Brain pericyte (primary cell): ENCODE data around the gene GSAP.
A peak's percentile ranks its signal among the peaks of the same experiment; 100 is the strongest.

Experiments used
- DNase-seq: peaks from one replicate; pipeline ENCODE4 v3.0.0-alpha.2; 2012; ENCODE audit warnings: low read depth, low spot score

GSAP gene

DNA sequence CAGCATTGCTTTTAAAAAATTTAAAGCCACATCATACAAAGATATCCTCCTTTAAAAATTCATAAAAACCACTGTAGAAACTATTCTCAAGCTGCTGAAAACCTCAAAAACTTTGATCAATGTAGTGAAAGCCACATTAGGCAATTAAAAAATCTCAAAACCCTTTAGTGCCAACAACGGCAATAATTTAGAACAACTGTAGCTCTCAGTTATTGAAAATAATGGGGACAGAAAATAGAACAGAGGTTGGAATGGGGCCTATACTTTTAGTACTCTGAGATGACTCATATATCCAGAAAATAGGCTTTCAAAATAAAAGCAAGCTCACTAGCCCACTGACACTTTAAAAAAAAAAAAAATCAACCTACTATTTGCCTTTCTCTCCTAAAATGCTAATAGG lies 87.5 kb downstream of the GSAP start:
- DNase-seq: no peak

DNA sequence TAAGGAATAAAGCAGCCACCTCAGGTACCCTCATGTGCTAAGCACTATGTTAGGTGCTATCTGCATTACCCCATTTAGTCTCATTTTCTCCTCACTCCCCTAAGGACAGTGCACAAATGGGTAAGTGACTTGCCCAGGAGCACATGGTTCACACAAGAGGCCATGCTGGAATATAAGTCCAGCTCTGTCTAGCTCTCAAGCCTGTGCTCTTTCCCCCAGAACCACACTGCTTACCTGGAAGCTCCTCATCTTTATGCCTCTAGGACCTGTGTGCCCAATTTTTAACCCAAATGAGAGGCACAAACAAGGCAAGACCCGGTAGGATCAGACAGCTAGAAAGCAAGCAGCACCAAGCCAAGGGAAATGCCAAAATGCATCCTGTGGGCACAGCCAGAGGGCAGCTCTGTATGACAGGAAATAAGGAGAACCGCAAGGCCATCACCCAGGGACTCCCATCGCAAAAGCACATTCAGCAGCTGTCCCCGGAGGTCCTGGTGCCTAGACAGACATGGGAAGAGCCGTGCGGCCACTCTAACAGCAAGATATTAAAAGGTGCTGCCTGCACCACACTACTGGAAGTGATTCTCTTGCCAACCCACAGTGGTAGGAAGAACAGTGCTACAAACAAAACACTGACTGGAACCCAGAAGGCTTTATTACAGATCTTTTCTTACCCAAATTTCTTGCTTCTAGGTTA lies 88.1 kb downstream of the GSAP start:
- DNase-seq: peak; percentile 21

DNA sequence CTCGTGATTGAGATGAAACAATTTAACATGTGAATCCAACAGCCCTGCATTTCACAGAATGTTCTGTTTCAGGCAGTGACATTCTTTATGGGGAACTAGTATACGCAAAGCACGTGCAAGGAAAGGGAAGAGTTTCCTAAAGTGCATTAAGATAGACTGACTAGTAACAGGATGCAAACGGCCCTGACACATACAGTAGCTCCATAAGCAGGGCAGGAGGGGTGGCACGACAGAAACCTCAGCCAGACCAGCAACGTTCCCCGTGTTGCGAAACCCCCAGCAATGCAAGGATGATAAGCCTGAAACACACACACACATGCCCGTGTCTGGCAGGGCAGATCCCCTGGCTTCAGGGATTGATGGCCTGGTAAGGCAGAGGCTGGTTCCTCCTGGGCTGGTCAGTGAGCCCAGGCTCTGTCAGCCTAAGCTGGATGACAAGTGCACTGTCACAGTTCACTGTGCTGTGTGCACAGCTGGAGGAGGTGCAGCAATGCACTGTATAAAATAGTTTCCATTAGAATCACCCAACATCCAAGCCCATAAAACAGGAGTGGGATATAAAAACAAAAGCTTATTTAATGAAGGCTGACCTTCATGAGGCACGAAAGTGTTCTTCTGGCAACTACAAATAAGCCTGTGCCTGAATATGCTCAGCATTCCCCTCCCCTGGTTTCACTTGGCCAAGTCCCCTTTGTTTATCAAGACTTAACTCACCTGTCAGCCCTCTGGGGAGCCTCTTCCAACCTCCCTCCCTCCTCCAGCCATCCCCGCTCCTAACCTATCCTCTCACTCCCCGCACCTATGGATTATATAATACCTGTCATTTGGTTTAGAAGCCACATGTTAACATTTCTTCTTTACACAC lies 88.8 kb downstream of the GSAP start:
- DNase-seq: no peak

DNA sequence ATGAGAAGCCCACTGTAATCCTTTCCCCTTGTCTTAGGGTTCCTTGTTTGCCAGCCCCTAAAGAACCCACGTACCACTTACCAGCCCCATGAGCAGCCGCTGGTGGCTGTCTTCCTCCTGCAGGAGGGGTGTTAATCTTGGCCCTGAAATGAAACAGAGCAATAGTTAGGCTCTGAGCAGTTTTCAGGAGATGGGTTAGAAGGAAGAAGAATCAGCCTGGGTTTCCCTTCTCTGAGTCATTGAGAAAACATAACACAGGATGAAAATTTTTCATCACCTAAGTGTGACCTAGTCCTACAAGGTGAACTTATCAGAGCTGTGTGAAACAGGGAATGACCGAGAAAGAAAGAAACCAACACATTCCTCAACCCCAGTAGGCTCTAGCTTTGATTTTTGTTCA lies 90.0 kb downstream of the GSAP start:
- no peak for DNase-seq

DNA sequence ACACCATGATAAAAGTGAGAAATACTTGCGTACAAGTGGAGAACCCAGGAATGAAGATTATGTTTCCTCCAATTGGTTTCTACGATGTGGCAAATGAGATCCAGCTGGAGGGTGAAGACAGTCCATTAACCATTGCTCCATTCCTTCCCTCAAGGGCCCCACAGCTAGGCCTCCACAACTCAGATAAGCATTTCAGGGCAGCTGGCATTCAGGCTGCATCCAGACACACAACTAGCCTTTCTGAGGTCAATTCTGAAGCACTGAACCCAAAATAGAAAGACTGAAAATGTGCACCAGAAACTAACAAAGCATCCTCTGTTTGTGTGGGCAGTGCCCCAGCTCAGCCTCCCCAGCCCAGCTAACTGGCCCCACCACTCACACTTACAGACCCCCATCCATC lies 94.8 kb downstream of the GSAP start:
- DNase-seq: no peak

DNA sequence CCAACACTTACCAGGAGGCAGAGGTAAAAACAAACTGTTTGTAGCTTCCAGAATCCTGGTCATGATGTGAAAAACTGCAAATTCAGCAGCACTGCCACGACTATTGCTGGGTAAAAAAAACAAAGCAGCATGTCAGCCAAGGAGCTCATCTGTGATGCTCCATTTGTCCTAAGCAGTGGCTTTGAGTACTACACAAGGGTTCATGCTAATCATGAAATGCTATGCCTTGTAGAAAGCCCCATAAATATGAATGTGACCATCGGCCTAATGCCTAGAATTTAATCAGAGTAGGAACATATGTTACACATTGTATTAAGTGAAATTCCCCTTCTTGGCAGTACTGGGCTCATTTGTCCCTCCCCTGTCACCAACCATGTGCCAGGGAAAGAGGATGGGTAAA lies 95.4 kb downstream of the GSAP start:
- DNase-seq: no peak

DNA sequence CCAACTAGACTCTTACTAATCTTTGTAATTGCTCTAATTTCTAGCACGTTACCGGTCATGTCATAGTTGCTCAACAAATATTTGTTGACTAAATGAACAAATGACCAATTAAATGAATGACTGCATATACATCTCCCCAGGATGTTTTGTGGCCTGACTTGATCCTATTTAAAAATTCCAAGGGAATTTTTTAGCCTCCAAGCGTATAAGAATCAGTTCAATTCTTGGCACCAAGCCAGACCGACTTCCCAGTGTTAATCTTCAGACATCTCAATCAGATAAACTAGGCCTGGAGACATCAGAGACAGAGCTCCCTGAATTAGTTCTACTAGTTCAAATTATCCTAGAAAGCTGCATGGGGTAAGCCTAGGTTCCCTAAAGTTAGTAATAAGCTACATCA lies 96.0 kb downstream of the GSAP start:
- DNase-seq: no peak

DNA sequence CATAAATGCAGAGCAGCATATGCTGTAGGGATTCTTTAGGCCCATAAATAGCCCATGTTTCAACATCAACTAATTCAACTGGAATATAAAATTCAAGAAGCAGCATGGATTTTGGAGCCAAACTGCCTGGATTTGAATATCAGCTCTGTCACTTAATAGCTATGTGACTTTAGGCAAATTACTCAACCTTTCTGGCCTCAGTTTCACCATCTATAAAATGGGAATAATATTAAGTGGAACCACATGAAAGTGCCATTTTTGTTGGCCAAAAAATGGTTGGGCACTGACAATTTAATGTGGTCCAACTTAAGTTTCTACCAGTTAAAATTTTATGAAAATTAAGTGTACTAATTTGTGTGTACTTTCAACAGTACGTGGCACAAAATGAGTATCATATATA lies 98.1 kb downstream of the GSAP start:
- no peak for DNase-seq

DNA sequence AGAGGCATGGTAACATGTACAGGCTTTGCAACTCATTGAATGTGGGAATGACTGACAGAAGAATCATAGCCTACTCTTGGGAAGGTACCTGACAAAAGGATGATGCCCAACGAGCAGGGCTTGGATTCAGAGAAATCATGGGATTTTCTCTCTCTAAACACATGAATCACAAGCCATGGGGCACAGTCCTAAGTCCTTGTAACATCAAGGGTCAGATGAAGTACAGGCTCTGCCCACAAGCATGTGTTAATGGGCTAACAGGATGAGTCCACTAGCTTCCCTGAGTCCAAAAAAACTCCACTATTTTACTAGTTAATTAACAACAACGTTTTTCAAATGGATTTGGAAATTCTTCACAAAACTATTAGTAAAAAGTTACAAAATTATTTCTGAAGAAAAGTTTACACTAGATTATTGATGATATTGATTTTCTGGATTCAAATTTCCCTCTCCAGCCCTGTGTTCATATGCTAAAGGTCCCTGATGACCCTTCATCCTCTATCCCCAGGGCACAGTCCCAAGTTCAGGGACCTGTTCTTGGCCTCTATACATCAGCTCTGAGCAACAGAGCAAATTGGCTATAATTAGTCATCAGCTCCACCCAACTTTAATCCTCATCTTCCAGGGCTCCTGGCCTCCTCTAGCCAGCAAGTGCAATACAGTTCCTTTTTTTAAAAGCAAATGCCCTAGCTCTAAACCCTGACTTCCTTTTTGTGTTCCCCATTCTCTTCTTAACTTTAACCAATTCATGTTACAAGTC lies 99.8 kb downstream of the GSAP start:
- no peak for DNase-seq

DNA sequence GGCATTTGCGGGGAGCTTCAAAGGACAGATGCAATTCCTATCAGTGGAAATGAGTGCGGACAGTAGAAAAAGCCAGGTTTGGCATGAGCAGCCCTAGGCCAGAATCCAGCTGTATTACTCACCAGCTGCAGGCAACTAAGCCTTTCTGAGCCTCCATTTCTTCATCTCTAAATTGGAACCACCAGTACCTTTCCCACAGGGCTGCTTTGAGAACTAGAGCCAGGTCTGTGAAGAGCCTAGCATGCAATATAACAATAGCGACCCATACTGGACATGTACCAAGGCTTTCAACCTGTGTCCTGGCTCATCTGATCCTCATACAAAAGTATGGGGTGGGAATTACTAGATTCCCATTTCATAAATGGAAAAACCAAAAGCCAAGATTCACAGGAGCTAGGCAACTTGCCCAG lies 101.0 kb downstream of the GSAP start:
- no peak for DNase-seq

DNA sequence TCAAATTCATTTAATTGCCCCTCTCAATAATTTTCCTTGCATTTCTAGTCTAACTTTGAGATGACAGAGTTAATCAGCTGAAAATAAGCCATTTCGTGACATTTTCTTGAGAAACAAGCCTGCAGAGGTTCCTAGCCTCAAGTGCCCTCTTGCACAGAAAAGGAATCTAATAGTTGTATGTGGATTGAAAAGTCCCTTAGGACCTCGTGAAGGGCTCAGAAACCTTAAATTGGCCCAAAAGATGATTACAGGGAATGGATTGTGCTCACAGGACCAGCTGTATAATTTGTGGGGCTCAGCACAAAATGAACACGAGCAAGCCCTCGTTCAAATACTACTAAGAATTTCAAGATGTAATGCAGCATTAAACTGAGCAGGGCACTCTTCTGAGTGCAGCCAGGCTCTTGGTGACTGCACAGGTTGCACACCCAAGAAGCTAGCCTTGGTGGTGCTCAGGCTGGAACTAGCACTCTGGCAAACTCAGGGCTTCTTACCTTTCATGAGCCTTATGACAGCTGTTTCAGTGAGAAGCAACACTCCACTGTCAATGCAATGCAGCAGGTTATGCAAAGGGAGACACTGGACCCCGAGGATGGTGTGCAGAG lies 102.2 kb downstream of the GSAP start:
- no peak for DNase-seq

DNA sequence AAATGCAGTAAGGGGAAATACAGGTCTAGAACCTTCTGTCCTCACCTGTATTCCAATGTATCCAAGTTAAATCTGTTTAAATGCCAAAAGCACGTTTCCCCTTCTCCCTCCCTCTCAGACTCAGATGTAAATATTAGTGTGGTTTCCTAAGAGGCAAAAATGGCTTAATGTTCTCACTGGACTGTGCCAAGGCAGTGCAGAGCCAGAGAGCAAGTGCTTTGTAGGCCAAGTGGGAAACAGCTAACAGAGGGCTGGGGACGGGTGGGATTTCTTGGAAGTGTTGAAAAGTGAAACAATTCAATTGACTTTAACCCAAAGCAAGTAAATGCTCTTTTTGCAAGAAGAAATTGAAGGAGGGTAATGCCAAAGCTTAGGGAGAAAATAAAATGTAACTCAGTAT lies 103.1 kb downstream of the GSAP start:
- no peak for DNase-seq

DNA sequence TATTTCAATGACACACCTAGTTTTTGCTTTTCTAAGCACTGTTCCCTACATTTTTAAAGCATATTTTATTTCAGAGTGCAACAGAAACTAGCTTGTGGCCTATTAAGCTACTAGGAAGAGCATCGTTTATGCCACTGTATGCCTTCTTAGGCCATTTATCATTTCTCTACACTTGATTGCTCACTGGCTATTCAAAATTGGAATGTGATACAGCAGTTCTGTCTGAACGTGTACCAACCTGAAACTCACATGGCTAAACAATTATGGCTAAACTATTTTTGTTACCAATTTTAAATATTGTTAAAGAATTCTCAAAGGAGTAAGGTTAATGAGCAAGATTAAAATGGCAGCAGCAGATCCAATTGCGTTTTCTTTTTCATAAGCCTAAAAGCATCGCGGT lies 105.2 kb downstream of the GSAP start:
- DNase-seq: no peak

DNA sequence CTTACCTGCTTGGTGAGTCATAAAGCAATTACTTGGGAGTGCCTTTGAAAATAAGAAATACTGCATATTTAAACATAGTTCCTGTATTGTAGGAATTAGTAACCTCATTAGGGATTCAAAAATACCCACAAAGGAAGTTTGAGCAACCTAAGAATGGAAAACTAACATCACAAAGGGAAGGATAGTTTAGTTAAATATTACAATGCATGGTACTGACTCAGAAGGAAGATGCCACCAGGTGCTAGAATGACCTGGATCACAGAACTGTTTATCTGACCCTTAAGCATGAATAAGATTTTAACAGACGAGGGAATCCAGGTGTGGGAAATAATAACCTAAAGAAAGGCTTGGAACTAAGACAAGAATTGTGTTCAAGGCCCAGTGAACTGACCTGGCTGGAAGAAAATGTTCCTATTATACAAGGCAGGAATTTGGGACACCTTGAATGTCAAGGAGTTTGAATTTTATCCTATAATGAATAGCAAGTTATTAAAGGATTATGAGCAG lies 106.4 kb downstream of the GSAP start:
- no peak for DNase-seq

DNA sequence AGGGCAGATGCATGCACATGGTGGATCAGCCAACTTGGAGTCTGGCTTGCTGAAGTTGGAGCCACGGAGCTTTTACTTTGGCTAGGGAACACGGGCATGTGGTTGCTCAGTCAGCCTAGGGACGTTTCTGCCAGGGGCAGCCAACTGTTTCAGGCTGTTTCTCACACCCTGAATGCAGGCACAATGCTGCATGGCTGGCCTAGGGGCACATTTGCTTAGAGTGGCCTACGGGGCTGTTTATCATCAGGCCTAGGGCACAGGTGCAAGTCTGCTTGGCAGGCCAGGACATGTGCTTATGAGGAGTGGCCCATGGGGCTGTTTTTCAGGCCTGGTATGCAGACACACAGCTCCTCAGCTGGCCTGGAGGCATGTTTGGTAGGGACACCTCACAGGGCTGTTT lies 107.4 kb downstream of the GSAP start:
- no peak for DNase-seq

DNA sequence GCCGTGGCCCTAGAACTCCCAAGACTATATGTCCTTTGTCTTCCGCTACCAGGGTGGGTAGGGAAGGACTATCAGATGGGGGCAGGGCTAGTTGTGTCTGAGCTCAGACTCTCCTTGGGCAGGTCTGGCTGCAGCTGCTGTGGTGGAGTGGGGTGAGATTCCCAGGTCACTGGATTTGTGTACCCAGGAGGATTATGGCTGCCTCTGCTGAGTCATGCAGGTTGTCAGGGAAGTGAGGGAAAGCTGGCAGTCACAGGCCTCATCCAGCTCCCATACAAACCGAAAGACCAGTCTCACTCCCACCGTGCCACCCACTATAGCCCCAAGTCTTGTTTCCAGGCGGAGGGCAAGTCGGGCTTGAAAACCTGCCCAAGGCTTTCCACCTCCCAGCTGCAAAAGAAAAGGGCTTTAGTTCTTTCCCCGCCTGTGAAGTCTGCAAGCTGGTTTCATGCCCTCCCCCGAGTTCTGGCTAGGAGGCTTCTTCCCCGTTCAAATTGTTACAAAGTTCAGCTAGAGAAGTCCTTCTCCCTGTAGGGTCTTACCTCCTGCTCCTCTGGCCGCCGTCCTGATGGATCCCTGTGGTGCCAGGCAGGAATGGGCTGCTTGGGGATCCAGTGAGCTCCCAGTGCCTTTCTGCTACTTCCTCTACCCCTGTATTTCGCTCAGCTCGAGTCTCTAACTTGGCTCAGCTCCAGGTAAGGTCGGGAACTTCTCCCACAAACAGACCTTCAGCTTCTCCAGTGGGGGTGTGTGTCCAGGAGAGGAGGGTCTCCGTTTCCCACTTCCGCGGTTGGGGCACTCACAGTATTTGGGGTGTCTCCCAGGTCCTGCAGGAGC lies 109.7 kb downstream of the GSAP start:
- DNase-seq: no peak

DNA sequence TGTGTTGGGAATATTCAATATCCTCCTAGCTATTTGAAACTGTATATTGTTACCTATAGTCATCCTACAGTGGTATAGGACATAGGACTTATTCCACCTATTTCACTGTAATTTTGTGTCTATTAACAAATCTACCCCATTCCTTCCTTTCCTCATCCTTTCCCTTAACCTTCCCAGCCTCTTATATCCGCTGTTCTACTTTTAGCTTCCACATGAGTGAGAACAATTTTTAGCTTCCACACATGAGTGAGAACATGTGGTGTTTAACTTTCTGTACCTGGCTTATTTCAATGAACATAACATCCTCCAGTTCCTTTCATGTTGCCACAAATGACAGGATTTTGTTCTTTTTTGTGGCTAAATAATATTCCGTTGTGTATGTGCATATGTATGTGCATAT lies 120.6 kb downstream of the GSAP start:
- DNase-seq: no peak

DNA sequence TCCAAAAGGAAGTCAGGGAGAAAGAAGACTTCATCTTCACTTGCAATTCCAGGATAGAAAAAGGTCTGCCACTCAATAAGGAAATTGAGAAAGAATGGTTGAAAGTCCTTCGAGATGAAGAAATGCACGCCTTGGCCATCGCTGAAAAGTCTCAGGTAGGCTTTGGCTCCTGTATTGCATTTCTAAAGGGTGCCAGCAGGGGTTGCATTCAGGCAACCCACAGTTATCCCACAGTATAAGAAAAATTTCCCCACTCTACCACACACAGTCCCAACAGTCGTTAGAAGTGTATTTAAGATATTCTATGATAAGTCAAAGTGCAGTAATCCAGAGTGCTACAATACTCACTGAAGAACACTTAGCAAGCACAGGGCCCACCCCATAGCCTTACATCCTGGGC lies 123.1 kb downstream of the GSAP start:
- DNase-seq: no peak

DNA sequence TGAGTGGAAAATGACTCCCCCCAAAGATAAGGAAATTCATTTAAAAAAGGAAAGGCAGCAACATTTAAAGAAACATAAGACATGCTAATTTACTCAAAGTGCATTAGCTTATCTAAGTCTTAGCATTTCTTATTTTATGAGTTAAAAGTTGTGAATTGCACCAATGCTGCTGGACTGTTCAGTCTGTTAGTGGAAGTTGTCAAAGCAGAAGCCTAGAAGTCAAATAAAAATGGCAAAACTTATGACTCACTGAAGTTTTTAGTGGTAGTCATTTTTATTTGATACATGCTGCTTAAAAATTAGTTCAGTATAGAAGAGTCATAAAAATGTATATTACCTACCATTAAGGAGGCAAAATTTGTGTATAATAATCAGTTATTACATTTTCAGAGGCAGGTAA lies 125.7 kb downstream of the GSAP start:
- DNase-seq: no peak

DNA sequence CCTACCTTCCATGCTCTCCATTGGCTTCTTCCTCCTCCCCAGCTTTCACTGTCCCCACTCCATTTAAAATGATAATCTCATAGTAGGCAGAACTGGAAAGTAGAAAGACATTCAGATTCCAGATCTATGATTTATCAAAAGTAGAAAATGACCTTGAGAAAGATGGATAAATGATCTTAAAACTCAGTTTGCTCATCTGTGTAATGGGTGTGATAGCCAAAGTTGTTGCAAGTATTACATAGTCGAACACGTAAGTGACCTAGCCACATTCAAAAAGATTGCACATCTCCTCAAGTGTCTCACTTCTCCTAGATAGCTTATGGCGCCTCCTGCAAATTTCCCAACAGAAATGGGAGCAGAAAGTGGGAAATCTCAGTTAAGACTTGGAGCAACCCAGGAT lies 126.8 kb downstream of the GSAP start:
- no peak for DNase-seq

DNA sequence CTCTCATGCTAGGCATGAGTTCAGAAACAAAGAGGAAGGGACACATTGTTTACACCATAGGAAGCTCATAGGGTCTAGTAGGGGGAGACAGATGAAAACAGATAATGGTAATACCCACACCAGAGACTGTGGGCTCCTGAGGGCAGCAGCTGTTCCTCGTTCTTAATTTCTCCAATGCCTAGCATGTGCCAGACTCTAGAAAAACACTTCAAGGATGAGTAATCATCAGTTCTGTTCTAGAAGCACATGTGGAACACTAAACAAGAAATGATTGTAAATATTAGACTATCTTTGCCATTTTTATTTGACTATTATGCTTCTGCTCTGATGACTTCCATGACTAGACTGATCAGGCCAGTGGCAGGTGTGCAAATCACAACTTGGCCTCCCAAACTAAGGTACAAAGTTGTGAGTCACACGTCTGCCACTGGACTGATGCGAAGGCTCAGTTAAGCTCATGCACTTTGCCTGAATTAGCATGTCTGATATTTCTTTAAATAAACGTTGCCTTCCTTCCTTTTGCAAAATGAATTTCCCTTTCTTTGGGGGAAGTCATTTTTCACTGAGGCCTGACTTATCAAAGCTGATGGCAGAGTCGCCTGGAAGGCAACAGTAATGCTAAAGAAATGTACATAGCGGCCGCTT lies 127.4 kb downstream of the GSAP start:
- DNase-seq: no peak
